Right renal cortex interstitium (tissue), 3 donors: ENCODE measurements around the gene DDX10. TPM values are rescaled to one million over a fixed set of nuclear protein-coding genes. Genes with fewer than 3 reads are reported as not detected.
"Not testable (repeated sequence)": the region's sequence is repeated elsewhere in the genome, so short reads cannot be mapped to it uniquely, and the experiment has no call there.

Source experiments
- DNase-seq, 3 donors: peaks; one replicate each; pipeline ENCODE4 v3.0.0-alpha.2; 2013; ENCODE audit warnings: low read depth in 3 of 3, low spot score in 2 of 3
- polyA plus RNA-seq, 3 donors: library from polyadenylated mRNA; unstranded; fragments of 120-200 nt; gene quantifications; one replicate each; pipeline ENCODE4 v1.2.1, GENCODE V29; 2013; ENCODE audit not compliant: insufficient read length in 3 of 3

DDX10 gene
- polyA plus RNA-seq, 3 donors = 91.9 to 107 (median 97.4) TPM

DNA sequence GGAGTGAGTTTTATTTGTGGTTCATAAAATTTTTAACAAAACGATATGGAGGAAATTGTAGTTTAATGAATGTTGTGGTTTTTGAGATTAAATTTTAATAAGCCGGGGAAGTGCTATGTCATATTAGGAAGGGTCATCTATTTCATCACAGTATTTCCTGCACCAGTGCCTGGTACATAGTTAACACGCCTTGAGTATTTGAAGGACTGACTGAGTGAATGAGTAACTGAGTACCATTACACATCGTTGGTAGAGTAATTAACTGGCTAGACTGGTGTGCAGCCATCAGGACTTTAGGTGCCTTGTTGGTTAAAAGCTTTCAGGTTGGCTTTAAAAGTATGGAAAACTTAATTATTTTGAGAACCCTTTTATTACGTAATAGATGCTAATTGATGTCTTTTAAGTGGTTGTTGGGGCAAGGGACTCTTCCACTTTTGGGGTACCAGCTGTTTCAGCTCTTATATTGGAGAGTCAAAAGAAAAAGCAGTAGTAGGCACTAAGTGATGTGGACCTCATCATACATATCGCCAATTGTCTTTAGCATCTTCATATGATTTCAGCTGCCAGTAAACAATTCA, 101.8 kb downstream of the DDX10 start:
- DNase-seq = no peak

DNA sequence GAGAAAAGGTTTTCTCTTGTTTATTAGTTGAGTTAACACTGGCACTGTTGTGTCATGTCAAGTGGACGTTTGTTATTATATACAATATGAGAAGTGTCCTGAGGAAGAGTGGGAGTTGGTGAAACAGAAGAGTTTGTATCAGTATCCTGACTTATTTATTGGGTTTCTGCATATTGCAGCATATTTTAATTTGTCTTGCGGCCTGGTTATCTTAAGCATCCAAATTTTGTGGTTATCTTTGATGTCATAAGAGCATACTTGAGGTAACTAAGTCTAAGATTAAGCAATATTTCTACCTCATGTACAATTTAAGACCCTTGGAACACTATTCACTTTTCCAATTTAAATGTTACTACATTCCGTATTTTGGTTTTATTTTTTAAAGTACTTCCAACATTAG, 103.5 kb downstream of the DDX10 start:
- DNase-seq = no peak

DNA sequence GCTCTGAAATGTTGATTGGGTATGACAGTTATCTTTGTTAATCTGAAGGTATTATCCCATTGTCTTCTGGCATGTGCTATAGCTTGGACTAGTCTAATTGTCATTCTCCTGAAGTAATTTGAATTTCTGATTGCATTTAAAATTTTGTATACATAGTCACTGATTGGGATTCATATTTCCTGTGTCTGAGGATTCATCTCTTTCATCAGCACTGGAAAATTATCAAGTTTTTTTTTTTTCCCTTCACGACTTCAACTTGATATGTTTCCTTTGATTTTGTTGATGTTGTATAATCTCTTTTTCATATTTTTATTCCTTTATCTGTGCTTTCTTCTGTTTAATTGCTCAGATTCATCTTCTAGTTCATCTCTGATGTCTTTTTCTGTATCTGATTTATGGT, 104.1 kb downstream of the DDX10 start:
- no peak for DNase-seq

DNA sequence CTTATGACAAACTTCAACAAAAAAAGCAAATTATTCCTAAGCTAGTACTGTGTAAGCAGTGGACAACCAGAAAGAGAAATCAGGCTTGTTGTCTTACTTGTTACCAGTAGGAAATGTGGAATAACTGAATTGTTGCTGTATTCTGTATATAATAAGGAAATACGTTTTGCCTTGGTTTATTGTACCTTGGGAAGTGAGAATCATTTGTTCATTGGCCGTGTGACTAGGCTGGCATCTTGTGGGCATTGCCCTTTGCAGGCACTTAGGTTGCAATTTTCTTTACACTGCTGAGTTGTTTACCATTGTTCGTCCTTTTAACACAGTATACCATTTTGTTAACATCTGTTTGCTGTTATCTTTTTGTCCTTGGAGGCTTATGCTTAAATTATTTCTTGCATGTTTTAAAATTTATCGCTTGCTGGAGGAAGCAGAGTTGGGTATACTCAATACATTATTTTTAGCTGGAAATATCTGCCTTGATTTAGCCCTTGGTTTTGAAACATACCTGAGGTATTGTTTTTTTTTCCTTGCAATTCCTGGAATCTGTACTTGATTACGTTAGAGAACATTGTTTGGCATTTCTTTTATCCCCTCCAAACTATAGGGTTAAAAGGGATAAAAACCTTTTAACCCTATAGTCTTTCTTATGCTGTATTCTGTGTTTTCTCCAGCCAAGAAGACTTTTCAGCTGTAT, 109.3 kb downstream of the DDX10 start:
- DNase-seq = no peak

DNA sequence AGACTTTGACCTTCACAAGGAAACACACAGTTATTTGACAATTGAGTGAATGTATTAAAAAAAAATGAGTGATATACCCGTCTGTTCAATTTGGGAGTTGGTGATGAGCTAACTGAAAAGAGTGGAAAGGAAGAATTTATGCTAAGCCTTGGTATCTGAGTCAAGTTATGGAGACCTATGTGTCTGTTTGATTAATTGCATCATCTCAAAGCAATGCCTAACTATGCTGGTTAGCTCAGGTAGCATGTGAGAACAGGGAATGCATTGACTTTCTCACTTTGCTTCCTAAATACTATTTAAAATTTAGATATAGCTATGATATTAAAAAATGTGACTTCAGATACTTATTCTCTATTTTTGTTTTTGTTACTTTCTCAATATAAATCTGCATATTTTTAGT, 110.5 kb downstream of the DDX10 start:
- DNase-seq = no peak

DNA sequence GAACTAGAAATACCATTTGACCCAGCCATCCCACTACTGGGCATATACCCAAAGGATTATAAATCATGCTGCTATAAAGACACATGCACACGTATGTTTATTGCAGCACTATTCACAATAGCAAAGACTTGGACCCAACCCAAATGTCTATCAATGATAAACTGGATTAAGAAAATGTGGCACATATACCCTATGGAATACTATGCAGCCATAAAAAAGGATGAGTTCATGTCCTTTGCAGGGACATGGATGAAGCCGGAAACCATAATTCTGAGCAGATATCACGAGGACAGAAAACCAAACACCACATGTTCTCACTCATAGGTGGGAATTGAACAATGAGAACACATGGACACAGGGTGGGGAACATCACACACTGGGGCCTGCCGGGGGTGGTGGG, 114.3 kb downstream of the DDX10 start:
- DNase-seq = not testable (repeated sequence)

DNA sequence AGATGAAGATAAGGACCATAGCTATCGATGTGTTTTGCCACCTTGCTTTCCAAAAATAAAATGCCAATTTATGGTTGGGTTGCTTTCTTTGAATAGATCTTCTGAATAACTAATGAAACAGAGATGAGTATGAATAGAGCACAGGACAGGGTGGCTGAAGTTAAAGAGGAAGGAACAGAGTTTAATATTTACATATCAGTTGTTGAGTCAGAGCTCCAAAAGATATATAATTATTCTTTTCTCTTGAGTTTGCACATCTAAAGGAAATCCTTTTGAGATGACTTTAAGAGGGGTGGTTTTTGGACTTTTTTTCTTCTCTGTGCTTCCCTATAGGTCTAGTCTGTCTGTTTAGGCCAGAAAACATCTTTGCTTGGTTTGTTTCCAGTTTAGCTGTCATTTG, 115.2 kb downstream of the DDX10 start:
- DNase-seq = no peak

DNA sequence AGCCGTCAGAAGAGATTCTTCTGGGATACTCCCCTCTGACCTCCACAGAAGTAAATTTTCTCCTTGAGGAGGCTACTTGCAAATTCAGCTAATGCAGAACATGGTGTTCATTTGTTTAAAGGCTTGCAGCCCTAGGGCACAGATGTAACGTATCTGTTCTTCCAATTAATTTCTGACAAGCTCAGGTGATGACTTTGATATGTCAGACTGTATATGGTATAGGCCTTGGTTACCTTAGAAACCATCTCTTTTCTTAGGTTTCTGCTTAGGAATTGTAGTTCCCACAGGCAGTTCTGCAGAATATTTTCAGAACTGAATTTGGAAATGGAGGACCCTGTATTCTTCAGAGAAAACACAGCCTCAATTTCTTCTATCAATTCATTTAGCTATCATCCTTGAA, 117.1 kb downstream of the DDX10 start:
- DNase-seq = no peak

DNA sequence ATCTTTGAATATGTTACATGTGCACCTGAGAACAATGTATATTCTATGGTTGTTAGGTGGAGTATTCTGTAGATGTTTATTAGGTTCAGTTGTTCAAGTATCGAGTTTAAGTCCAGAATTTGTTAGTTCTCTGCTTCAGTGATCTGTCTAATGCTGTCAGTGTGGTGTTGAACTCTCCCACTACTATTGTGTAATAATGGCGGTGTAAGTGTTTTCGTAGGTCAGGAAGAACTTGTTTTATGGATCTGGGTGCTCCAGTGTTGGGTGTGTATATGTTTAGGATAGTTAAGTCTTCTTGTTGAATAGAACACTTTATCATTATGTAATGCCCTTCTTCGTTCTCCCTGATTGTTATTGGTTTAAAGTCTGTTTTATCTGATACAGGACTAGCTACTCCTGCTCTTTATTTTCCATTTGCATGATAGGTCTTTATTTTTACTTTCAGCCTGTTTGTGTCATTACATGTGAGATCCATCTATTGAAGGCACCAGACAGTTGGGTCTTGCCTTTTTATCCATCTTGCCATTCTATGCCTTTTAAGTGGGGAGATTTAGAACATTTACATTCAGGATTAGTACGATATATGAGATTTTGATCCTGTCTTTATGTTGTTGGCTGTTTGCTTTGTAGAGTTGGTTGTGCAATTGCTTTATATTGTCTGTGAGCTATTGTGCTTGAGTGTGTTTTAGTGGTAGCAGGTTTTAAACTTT, 121.6 kb downstream of the DDX10 start:
- DNase-seq = no peak

DNA sequence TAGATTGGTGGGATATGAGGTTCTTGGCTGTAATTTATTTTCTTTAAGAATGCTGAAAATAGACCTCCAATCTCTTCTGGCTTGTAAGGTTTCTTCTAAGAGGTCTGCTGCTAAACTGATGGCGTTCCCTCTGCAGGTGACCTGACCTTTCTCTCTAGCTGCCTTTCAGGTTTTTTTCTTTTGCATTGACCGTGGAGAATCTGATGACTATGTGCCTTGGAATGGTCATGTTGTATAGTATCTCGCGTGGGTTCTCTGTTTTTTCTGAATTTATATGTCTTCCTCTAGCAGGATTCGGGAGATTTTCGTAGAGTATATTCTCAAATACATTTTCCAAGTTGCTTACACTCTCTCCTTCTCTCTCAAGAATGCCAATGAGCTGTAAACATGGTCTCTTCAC, 122.2 kb downstream of the DDX10 start:
- DNase-seq = no peak

DNA sequence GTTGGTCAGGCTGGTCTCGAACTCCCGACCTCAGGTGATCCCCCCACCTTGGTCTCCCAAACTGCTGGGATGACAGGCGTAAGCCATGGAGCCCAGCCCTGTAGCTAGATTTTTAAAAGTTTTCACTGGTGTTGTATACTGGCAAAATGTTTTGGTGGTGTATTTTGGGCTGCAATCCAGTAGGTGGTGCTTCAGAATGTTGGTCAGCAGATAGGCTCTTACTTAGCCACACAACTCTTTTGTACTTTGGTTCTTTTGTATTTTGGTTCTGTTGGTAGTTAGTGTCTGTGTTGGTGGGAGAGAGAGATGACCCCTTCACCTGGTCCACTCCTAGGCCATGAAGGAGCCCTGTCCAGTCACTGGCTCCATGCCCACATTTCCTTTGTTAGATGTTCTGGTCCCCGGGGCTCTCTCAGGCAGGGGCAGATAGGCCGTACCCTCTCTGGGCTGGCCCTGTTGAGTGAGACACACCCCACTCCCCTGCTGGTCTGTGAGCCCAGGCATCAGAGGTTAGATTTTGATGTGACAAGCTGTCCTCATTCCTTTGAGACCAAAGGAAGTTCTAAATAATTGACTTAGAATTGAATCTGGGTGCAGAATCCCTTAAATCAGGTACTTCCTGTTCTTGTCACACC, 123.8 kb downstream of the DDX10 start:
- no peak for DNase-seq

DNA sequence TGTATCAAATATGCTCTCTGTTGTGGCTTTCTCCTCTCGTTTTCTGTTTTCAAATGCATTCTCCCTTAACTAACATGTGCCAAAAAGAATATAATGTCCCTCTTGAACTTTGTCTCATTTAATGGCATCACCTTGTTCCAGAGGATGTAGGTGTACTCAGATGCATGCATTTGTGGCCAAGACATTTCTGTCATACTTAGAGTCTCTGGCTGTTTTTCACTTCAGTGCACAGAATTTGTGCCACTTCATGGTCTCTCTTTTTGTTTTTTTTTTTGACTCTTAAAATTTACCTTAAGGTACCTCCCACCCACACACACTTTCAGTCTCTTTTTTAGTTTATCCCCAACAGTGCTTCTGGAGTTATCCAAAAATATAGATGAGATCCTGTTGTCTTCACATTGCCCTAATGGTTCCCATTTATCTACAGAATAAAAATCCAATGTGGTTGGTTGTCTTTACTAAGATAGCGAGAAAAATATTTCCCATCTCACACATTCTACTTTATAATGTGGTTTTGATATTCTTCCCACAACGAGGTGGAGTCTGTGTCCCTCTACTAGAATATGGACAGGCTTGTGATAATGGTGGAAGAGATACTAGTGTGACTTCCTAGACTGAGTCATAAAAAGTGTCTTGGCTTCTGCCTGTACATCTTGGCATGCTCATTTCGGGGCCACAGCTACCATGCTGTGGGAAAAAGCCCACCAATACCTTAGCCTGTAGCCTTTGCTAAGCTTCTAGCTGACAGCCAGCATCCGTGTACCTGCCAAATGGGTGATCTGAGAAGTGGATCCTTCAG, 125.8 kb downstream of the DDX10 start:
- DNase-seq = no peak

DNA sequence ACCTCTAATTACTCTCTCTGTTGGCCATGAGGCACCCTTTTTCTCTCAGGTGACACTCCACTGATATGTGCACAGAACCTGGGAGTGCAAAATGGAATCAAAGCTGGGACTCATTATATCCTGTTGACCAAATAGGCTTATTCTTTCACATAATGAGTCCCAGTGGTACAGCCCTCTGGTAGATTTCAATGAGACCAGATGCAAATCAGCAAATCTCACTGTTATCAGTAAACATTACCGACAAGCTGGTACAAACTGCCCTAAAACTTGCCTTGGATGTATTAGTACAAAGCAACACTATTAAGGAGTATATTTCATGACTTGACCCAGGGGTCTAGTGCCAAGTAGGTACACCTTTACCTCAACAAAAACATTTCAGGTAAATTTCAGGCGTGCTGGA, 128.3 kb downstream of the DDX10 start:
- no peak for DNase-seq

DNA sequence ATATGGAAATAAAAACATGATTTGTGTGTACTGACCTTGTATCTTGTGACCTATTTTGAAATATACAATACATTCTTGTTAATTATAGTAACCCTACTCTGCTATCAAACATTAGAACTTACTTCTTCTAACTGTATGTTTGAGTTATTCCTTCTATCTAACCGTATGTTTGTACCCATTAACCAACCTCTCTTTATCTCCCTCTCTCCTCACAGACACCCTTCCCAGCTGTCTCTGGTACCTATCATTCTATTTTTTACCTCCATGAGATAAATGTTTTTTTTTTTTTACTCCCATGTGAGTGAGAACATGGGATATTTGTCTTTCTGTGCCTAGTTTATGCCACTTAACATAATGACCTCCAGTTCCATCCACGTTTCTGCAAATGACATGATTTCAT, 128.7 kb downstream of the DDX10 start:
- no peak for DNase-seq

DNA sequence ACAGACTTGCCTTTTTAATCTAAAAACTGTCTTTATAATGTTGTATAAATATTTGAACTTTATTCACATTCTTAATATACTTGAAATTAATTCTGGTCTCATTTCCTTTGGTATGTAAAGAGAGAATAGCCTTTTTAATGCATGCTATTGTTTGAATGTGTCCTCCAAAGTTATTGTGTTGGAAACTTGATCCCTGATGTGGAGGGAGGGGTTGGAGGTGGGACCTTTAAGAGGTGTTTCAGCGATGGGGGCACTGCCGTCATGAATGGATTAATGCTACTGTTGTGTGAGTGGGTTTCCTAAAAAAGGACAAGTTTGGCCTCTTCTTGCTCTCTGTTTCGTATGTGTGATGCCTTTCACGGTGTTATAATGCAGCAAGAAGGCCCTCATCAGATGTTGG, 131.7 kb downstream of the DDX10 start:
- no peak for DNase-seq

DNA sequence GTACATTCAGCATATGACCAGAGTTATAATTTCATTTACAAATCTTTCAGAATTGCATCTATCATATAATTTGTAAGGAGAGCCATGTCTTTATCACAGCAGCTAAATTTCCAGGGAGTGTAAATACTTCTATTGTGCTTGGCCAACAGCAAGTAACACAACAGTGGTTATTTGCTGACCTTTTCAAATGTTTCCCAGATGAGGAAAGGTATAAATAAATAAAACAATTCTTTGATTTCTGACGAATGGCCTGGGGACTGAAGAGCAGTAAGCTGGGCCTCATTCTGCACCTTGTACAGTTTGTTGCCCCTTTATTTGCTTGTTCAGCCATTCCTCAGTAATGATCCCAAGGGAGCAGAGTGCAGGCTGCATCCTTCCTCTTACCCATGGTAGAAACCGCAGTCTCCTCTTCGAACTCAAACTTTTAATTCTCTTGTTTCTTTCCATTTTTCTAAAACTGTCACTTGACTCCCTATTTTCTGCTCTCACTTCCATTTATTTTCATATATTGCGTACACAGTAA, 132.8 kb downstream of the DDX10 start:
- no peak for DNase-seq

DNA sequence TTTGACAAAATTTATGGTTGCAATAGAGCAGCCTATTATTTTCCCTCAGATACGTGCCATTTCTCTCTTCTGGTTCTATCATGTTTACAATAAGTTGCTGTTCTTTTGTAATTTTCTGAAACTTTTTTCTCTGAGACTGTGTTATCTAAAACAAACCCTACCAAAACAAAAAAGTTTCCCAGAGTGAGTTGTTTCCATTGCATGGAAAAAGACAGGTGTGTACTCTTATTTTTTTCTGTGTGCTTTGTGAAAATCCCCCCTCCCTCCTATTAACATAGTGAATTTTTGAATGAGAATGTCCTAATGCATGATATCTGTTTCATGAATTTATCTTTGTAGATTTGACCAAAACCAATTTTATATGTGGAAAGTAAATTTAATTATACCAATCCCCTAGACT, 137.6 kb downstream of the DDX10 start:
- no peak for DNase-seq

DNA sequence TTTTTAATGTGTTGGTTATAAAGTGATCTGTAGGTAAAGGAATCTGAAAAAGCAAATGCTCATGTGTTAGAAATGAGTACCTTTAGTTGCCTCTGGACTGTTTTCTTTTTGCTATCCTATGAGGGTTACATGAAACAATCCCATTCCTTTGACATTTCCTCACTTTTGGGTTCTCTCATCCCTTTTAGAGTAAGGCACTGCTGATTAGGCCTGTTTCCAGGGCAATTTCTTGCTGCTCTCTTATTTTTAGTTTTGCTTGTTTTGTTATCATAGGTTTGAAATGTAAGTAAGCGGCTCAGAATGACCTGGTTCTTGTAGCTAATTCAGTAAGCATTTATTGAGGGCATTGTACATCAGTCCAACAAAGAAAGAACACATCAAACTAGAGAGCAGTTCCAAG, 138.9 kb downstream of the DDX10 start:
- DNase-seq = no peak

DNA sequence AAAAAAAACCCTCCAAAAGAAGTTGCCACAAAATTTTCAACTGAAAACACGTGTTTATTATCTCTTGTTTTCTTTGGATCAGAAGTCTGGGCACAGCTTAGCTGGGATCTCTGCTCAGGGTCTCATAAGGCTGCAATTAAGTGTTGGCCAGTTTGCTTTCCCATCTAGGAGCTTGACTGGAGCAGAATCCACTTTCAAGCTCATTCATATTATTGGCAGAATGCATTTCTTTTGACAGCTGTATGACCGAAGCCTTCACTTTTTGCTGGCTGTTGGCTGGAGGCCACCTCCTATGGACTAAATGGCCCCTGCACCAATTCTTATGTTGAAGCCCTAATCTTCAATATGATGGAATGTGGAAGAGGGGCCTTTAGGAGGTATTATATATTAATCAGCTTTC, 139.6 kb downstream of the DDX10 start:
- no peak for DNase-seq

DNA sequence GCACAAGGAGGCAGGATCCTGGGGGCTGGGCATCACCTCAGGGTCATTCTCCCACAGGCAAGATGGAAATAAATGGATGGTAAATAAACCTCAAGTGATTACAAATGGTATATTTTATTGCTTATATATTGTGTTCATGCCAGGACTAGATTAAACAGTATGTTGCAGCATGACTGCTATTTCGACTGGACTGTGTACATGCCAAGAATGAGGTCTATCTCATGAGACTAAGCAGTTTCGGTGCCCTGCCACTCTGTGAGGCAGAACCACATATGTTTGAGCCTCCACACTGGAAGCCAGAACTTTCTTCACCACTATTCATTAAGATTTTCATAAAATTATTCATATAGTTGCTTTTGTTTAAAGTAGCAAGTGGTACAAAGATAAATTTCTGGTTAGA, 140.2 kb downstream of the DDX10 start:
- no peak for DNase-seq

DNA sequence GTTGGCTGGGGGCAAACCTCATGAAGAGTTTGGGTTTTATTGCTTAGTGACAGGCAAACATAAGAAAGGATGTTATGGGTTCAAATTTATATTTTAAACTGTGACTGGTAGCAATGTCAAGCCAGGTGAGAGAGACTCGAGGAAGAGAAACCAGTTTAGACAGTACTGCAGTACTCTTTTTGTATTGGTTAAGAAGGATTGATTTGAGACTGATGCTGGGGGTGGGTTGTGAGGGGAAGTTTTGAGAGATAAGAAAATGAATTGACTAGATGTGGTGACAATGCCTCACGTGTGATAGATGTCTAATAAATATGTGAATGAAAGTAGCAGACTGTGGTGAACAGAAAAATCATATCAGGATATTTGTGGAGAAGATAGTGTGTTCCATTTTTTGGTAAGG, 142.4 kb downstream of the DDX10 start:
- no peak for DNase-seq
